A204.1 (cell line): ENCODE measurements around the gene TMEM14B.
"Not testable (repeated sequence)": the region's sequence is repeated elsewhere in the genome, so short reads cannot be mapped to it uniquely, and the experiment has no call there.

Source experiments
- FAIRE-seq: peaks from 2 replicates; lab custom pipeline; 2012; peaks lifted over from hg19 to GRCh38; lab: Jason Lieb, UNC

The TMEM14B gene

DNA sequence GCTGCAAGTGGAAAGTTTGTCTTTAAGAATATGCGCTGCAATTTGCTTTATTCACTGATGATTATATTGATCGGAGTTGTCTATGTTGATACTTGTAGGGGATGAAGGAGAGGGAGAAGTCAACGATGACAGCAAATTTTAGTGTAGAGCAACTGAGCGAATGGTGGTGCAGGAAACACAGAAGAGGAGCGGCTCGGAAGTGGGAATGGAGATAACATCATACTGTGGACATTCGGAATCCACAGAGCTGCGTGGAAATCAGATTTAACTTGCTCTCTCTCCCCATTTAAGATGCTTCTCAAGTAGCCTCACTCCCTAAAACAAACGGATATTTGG, 722 bp upstream of the TMEM14B start:
- FAIRE-seq = no peak

DNA sequence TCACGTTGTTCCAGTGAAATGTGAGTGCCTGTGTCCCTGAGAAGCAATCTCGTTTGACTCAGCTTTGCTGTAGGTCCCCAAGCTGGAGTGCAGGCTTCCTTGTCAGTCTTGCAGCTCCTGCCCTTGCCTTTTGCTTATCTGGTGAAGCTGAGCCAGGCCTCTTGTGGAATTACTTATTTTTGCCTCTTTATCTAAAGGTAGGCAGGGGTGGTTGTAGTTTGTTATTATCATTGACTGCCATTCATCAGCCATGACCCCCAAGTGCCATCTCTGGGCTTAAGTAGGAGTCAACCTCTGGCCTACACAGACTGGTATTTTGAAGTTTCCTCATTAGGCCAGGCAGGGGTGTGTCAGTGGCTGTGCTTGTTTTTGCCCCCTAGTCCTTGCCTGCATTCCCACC, 2.1 kb downstream of the TMEM14B start:
- FAIRE-seq = no peak

DNA sequence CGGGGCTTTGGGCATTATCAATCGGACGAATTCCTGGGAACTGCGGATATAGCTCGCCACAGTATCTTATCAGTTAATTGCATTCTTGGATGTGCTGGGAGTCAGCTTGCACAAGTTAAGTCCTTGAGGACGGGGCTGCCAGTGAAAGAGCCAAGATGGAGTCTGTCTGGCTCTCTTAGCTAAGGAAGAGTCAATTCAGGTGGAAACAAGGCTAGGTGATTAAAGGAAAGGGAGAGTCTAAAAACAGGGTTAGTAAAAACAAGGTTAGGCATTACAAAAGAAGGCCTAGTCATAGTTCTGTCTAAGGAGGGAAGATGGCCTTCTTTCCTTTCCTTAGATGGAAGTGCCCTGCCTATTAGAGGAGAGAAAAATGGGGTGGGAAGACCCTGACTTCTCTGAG, 3.0 kb downstream of the TMEM14B start:
- FAIRE-seq = not testable (repeated sequence)

DNA sequence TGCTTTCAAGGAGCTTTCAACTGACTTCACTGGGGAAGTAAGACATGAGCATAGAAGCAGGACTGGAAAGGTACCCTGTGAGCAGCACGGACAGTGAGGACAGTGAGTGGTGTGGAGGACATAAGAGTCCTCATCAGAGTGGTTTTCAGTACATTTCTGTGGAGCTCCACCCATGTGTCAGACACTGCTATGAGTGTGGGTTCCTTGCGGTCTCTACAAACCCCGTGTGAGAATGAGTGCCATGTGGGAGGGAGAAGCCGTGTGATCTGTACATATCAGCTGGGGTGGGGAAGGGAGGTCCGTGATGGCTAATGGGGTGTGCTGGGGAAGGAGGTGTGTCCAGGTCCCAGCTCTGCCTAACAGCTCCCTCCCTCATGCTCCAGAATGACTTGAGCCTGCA, 4.2 kb downstream of the TMEM14B start:
- FAIRE-seq = not testable (repeated sequence)

DNA sequence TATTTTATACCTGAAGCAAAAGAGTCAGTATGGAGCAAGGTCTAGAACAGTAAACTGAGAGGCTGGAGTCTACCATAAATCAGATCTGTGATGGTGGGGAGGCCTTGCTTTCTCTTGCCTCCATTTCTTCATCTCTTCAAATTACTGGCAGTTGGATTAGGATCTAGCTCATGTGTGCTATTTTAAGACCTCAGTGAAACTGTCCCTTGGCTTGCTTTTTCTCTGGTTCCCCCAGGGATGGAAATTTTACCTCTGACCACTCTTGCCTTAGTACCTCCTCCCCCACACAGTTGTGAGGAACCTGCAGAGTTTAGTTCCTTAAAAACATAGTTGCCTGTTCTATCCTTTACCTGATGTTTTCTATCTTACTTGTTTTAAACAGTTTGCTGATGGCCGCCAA, 8.5 kb downstream of the TMEM14B start:
- no peak for FAIRE-seq

DNA sequence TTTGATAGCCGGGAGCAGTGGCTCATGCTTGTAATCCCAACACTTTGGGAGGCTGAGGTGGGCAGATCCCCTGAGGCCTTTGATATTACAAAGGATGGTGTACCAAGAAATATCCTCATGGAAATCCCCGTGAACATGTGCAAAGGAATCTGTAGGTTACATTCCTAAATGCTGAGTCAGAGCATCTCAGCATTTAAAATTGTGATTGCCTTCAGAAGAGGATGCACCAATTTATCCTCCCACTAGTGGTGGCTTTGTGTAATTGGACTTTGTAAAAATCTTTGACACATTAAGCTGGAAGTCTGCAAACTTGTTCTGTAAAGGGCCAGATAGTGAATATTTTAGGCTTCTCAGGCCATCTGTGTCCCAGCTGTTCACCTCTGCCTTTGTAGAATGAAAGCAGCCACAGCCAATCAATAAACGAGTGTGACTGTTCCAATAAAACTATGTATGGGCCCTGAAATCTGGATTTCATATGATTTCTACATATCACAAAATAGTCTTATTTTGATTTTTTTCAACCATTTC, 11.8 kb downstream of the TMEM14B start:
- no peak for FAIRE-seq

DNA sequence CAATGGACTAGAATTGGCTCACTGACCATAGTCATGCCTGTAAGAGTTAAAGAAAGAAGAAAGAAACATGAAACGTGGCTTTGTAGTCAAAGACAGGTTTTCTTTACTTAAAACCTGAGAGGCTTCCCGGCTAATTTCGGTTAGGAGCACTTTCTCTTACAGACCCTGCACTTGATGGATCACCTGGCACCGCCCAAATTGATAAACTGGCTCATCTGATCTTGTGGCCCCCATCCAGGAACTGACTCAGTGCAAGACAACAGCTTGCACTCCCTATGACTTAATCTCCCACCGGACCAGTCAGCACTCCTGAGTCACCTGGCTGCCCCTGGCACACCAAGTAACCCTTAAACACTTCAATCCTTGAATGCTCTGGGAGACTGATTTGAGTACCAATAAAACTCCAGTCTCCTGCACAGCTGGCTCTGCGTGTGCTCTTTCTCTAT, 12.3 kb downstream of the TMEM14B start:
- no peak for FAIRE-seq

DNA sequence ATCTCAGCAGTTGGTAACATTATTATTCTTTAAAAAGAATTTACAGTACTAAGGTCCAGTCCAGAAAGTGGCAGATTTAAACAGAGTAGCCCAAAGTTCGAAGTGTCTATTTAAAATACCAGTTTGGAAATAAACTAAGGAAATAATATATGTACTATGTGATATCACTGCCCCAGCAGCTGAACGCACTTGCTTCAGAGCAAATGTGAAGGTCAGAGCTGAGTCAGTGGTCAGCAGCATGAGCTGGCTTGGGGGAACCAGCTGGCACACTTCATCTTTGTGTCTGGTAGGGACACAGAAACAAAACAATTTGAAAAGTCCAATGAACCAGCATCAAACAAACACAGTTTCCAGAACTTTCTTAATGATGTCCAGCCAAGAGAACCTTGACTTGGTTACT, 15.4 kb downstream of the TMEM14B start:
- FAIRE-seq = no peak

DNA sequence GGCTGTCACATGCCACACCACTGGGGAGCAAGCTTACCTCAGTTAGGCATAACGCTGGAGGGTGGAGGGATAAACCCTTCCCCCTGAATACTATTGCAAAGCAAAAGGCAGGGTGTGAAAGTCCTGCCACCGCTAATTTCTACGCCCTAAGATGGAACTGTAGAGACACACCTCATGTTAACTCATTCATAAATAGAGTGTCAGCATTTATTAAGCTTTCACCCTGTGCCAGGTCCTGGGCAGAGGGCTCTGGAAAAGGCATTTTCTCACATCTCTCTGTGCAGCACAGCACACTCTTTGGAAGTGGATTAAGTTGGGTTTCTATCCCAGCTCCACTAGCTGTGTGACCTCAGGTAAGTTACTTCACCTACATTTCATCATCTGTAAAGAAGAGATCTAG, 21.8 kb downstream of the TMEM14B start:
- FAIRE-seq = no peak

DNA sequence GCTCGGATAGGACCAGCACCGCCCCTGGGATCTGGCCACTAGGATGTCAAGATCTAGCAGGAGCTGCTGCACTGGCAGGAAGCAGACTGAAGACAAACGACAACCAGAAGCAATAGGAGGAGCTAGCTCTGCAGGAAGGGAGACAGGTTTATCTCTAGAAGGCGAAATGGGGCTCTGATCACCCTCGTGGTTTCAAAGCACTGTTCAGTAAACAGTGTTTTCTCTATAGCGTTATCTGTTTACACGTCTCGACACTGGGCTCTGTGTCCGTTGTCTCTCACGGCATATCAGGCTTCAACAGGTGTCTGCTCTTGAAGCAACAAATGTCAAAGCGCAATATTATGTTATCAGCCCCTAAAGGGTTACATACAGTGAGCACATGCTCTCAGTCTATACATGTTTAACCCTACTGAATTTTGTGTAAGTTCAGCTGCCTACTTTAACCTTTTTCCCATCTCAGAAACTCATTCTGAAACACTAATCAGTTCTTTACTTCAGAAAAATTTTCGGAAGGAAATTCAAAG, 23.8 kb downstream of the TMEM14B start:
- no peak for FAIRE-seq

DNA sequence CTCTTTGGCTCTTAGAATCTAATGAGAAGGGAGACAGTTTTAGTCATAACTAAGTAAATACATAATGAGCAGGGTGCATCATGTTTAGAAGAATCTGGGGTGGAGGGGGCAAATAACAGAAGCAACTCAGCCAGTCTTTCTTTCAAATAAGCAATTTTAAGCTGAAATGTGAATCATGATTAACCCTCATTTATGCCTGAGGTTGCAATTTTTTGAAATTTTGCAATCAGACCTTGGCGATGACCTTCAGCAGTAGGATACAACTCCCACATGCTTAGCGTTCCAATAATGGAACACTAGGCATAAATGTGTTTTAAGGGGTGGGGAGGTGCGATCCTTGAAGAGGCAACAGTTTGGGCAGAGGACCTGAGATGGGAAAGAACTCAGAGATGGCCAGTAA, 30.6 kb downstream of the TMEM14B start:
- FAIRE-seq = no peak

DNA sequence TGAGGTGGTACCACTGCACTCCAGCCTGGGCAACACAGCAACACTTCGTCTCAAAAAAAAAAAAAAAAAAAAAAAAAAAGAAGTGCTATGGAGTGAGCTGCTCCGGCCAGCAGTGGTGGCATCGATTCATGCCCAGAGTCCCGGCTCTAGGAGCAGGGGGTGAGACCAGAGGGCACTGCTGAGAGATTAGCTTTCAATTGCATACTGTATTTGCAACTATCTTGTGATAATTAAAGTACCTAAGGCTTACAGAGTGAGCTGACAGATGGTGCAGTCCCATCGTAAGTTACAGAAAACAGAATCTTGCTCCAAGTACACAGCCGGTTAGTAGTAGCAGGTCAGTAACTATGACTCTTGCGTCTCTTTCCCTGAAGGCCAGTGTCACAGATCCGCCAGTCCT, 31.5 kb downstream of the TMEM14B start:
- no peak for FAIRE-seq

DNA sequence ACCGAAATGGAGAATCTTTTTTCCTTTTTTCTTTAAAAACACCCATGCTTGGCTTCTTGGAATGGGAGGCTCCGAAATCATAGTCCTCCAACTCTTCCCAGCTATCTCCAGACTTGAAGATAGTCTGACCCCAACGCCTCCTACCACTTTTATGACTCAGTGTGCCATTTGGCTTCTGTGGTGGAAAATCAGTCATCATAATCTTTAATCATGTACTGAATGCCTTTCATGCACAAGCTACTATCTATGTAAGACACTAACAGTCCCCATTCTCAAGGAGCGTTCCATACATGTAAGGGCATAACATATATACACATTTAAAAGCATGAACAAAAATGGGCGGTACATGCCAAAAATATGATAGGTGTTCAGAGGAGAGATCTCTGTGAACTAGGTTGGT, 44.1 kb downstream of the TMEM14B start:
- FAIRE-seq = no peak

DNA sequence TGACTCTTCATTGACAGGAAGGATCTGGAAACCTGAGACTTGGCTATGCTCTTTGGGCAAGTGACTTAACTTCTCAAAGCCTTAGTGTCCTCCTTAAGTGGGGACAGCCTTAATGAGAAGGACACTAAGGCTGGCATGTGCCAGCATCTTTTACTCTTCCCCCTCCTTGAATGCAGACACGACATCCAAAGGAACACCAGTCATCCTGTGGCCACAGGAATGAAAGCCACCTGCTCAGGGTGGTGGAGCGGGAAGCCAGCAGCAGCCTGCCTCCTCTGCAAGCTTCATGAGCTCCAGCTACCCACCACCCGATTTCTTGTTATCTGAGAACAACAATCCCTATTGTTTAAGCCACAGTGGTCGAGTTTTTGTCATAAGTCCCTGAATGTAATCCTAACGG, 44.5 kb downstream of the TMEM14B start:
- FAIRE-seq = no peak

DNA sequence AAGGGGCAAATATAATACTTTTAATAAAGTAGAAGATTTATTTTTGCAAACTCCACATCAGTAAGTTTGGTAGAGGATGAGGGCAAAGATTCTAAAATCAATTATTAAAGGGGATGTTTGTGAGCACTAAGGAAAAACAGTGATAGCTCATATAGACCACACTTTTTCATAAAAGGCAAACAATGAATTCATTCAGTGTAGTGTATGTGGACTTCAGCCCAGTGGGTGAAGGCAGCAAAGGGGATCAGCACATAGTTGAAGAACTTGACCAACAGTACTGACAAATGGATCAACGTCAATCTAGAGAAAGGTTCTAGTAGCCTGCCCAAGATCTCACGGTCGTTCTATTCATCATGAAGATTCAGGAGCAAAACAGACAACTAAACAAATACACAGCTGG, 45.4 kb downstream of the TMEM14B start:
- FAIRE-seq = no peak

DNA sequence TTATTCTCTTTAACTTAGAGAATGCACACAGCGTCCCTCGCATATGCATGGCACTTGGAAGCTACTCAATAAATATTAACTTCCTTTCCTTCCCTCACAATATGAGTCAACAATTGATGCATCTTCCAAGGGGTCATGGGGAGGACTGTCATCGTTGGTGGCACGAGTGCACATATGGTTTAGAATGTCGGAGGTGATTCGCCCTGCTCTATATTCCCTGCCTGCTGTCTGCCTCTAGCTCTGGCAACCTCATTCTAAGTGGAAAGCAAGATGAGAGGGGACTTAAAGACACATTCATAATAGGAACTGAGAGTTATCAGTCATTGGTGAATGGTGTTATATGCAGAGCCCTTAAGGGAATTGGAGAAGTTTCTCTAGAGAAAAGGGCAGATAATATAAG, 46.1 kb downstream of the TMEM14B start:
- FAIRE-seq = no peak

DNA sequence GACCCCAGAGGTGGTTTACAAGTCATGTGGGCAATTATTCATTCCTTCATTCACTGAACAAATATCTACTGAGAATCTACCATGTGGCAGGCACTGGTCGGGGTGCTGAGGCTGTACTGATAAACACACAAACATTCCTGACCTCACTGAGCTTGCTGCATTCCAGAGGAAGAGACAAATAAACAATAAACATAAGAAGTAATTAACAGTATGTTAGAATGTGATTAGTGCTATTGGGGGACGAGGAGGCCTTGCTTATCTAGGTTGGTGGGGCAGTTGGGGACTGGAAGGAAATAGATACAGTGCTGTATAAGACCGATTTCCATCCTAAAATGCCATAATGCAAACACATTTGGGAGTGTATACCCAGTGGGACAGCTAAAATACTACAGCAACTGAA, 46.6 kb downstream of the TMEM14B start:
- no peak for FAIRE-seq

DNA sequence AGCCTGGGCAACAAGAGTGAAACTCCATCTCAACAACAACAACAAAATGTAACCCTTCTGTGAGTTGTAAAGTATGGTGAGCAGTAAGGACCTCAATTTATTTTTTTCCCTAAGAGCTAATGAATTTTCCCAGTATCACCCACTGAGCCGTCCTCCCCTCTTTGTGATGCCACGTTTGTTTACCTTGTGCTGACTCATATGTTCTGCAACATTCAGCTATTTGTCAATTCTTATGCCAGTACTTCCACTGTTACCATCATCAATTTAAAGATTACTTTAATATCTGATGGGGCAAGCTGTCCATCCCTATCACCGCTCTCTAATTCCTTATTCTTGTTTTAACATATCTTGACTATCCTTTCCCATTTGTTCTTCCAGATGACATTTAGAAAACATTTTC, 53.2 kb downstream of the TMEM14B start:
- FAIRE-seq = no peak

DNA sequence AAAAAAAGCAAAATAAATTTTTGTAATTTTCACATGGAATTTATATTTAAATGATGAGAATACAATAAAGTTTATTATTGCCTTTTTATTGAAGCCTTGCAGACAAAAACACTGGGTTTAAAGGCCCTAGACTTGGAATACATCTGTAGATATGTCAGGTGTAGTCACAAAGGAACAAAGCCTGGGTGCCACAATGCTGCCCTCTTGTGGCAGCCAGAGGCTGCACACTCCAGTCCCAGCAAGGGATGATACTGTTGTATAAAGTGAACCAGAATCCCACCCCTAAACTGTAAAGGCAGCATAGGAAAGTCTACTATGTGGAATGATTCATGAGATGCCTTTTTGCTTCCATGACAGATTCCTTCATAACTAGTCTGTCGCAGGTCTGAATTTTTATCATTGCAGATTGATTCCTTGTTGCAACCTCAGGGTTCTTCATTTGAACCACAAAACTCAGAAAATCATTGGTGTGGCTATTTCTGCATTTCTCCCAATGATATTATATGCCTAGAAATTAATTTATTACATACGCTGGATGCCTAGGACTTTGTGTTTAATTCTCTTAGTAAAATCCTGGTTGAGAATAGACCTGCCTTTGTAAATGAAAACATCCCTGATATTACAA, 53.7 kb downstream of the TMEM14B start:
- peak; percentile 86 for FAIRE-seq
